HepG2 (cell line): ENCODE measurements around the gene STRN3. TPM values are rescaled to one million over a fixed set of nuclear protein-coding genes. Genes with fewer than 3 reads are reported as not detected.

Experiments
- ARID5B ChIP-seq: IDR thresholded peaks from 2 replicates; pipeline ENCODE4 v1.4.0; 2020; ENCODE audit warnings: mild to moderate bottlenecking, missing genetic modification reagents
- HDAC2 ChIP-seq: sonication (generic); formaldehyde crosslinking; IDR thresholded peaks from 2 replicates; pipeline ENCODE4 v1.4.0; 2020; ENCODE audit warnings: missing genetic modification reagents
- JARID2 ChIP-seq: sonication (generic); formaldehyde crosslinking; IDR thresholded peaks from 2 replicates; pipeline ENCODE4 v1.8.1; 2023; ENCODE audit warnings: missing genetic modification reagents, inconsistent platforms; ENCODE audit not compliant: insufficient replicate concordance
- PCBP2 ChIP-seq: fragments of 200-400 bp; formaldehyde crosslinking; optimal IDR thresholded peaks from 2 replicates; pipeline ENCODE3; 2018; ENCODE audit warnings: low read length, low read depth; ENCODE audit not compliant: poor library complexity, severe bottlenecking
- RBM39 ChIP-seq: fragments of 200-400 bp; formaldehyde crosslinking; IDR thresholded peaks from one replicate; pipeline ENCODE4 v1.6.1; 2018; ENCODE audit warnings: antibody characterized with exemption, mild to moderate bottlenecking, low read depth, low read length; ENCODE audit not compliant: poor library complexity, severe bottlenecking
- TGIF2 ChIP-seq: IDR thresholded peaks from 2 replicates; pipeline ENCODE4 v1.6.1; 2016; ENCODE audit warnings: control low read depth, missing compliant biosample characterization
- THAP11 ChIP-seq: IDR thresholded peaks from 2 replicates; pipeline ENCODE4 v1.6.1; 2016; ENCODE audit warnings: missing biosample characterization, missing genetic modification reagents
- ZMYM4 ChIP-seq: sonication (generic); formaldehyde crosslinking; IDR thresholded peaks from 2 replicates; pipeline ENCODE4 v1.8.1; 2023; ENCODE audit warnings: mild to moderate bottlenecking, missing genetic modification reagents
- ZNF274 ChIP-seq: sonication (generic); formaldehyde crosslinking; IDR thresholded peaks from 2 replicates; pipeline ENCODE4 v1.5.1; 2020; ENCODE audit warnings: mild to moderate bottlenecking, missing genetic modification reagents
- ZNF704 ChIP-seq: sonication (generic); formaldehyde crosslinking; IDR thresholded peaks from 2 replicates; pipeline ENCODE4 v1.8.1; 2023; ENCODE audit warnings: mild to moderate bottlenecking, inconsistent platforms, moderate library complexity, missing genetic modification reagents, borderline replicate concordance
- ZNF740 ChIP-seq: sonication (generic); formaldehyde crosslinking; IDR thresholded peaks from 2 replicates; pipeline ENCODE4 v1.4.0; 2020; ENCODE audit warnings: missing genetic modification reagents
- polyA plus RNA-seq, 8 experiments: library from polyadenylated mRNA; depleted of rRNA in 3 of 8; stranded (reverse) in 7 of 8; unstranded in 1 of 8; fragments of >200 nt; fragmentation: Illumina TruSeq in 4 of 8; extraction: Trizol in 4 of 8; gene quantifications; 2 replicates each; pipeline versions ENCODE4 v1.2.1 to v1.2.3, GENCODE V29; 2011 to 2016; ENCODE audit warnings: low read depth in 4 of 8, missing spikeins in 1 of 8, mixed read lengths in 1 of 8; ENCODE audit not compliant: insufficient read depth in 1 of 8
- total RNA-seq, 5 experiments: library from RNA; depleted of rRNA; stranded (reverse); fragments of >200 nt; fragmentation: Illumina TruSeq; extraction: Trizol; gene quantifications; 2 replicates each; pipeline ENCODE4 v1.2.3, GENCODE V29; 2016; ENCODE audit warnings: low read depth in 1 of 5

STRN3 gene
- total and polyA plus RNA-seq, 2 of the 13 experiments (the other 11 are each of a cell fraction or from before 2014, with no cell fraction given), result 49.4 to 123 TPM

GRCh38 chr14:30958555-30959407 is 67.4 kb downstream of the STRN3 start (continued):
- TF ChIP-seq RBM39 (no peak), ARID5B (CRISPR knock-in tag) (no peak), ZNF274 (CRISPR knock-in tag) (0 out of 2 replicates have a peak, but pooled peaks have one; percentile 32), ZNF740 (CRISPR knock-in tag) (no peak), JARID2 (CRISPR knock-in tag) (no peak), TGIF2 (CRISPR knock-in tag) (no peak), ZMYM4 (CRISPR knock-in tag) (peak; percentile 62; the same call in 1 of the 2 replicates), HDAC2 (CRISPR knock-in tag) (no peak), THAP11 (CRISPR knock-in tag) (no peak), PCBP2 (no peak), ZNF704 (CRISPR knock-in tag) (no peak)
